IMR-90 (cell line): Measurements from ENCODE around the gene DNMT3A. TPM values are rescaled to one million over a fixed set of nuclear protein-coding genes. Genes with fewer than 3 reads are reported as not detected.

Experiments
- ATAC-seq: fragments of 200-7000 bp; cut with Tn5 transposase; 2 replicates; pipeline ENCODE4 v1.9.1; 2020; ENCODE audit warnings: low read depth, mild to moderate bottlenecking, moderate library complexity
- BruUV-seq: library from RNA; stranded (reverse); fragments of 400-500 nt; replicated peaks from 2 replicates; lab custom pipeline; 2021; lab: Mats Ljungman, UMichigan
- CTCF ChIA-PET: fragments of 300-600 bp; formaldehyde crosslinking; extraction: SDS; loops from one replicate; lab custom pipeline; 2021; ENCODE audit warnings: antibody characterized with exemption; lab: Yijun Ruan, JAX
- POLR2A ChIA-PET: fragments of 300-600 bp; sonication (Branson Sonifier 250); formaldehyde crosslinking; loops from one replicate; lab custom pipeline; 2022; ENCODE audit warnings: antibody characterized with exemption; ENCODE audit not compliant: unreplicated experiment; lab: Charles Lee
- DNase-seq: peaks from one replicate; pipeline ENCODE4 v3.0.0; 2013
- H2AFZ ChIP-seq: replicated peaks from 2 replicates; pipeline ENCODE3; 2013; ENCODE audit warnings: low read length, mild to moderate bottlenecking; ENCODE audit not compliant: poor library complexity
- H2AK5ac ChIP-seq: 2 replicates; pipeline ENCODE4 v1.6.1; 2013; ENCODE audit warnings: low read depth, low read length, inconsistent platforms
- H2AK9ac ChIP-seq: replicated peaks from 2 replicates; pipeline ENCODE3; 2013; ENCODE audit warnings: mild to moderate bottlenecking, low read depth, low read length, moderate library complexity; ENCODE audit not compliant: poor library complexity
- H2BK120ac ChIP-seq: 2 replicates; pipeline ENCODE4 v1.6.1; 2013; ENCODE audit warnings: low read depth, low read length, inconsistent platforms
- H2BK15ac ChIP-seq: 3 replicates; pipeline ENCODE4 v1.6.1; 2013; ENCODE audit warnings: low read depth, low read length, inconsistent platforms
- H2BK20ac ChIP-seq: 2 replicates; pipeline ENCODE4 v1.6.1; 2013; ENCODE audit warnings: low read depth, mild to moderate bottlenecking, inconsistent platforms, low read length, moderate library complexity
- H2BK5ac ChIP-seq: 2 replicates; pipeline ENCODE4 v1.6.1; 2013; ENCODE audit warnings: mild to moderate bottlenecking, low read depth, low read length, inconsistent platforms; ENCODE audit not compliant: poor library complexity, severe bottlenecking
- H3K14ac ChIP-seq: replicated peaks from 2 replicates; pipeline ENCODE4 v1.6.1; 2013; ENCODE audit warnings: low read depth, low read length, inconsistent platforms
- H3K18ac ChIP-seq: 2 replicates; pipeline ENCODE4 v1.6.1; 2013; ENCODE audit warnings: low read depth, low read length, control low read depth
- H3K23ac ChIP-seq: 2 replicates; pipeline ENCODE4 v1.6.1; 2013; ENCODE audit warnings: low read depth, low read length, inconsistent platforms
- H3K27ac ChIP-seq: 2 replicates; pipeline ENCODE4 v1.5.1; 2013; ENCODE audit warnings: mild to moderate bottlenecking, control low read depth, low read length; ENCODE audit not compliant: insufficient read depth
- H3K27me3 ChIP-seq: 2 replicates; pipeline ENCODE4 v1.6.1; 2013; ENCODE audit warnings: low read length; ENCODE audit not compliant: control insufficient read depth, insufficient read depth
- H3K36me3 ChIP-seq: 2 replicates; pipeline ENCODE4 v1.6.1; 2013; ENCODE audit warnings: low read length, mixed read lengths; ENCODE audit not compliant: control insufficient read depth, insufficient read depth
- H3K4ac ChIP-seq: 2 replicates; pipeline ENCODE4 v1.6.1; 2013; ENCODE audit warnings: low read depth, low read length, inconsistent platforms
- H3K4me1 ChIP-seq: 2 replicates; pipeline ENCODE4 v1.6.1; 2013; ENCODE audit warnings: low read length, mixed read lengths; ENCODE audit not compliant: control insufficient read depth, insufficient read depth
- H3K4me2 ChIP-seq: 2 replicates; pipeline ENCODE4 v1.6.1; 2013; ENCODE audit warnings: low read depth, mild to moderate bottlenecking, control low read depth, low read length, moderate library complexity
- H3K4me3 ChIP-seq: 2 replicates; pipeline ENCODE4 v1.5.1; 2013; ENCODE audit warnings: low read depth, mild to moderate bottlenecking, control low read depth, low read length, moderate library complexity; ENCODE audit not compliant: insufficient read depth
- H3K56ac ChIP-seq: 2 replicates; pipeline ENCODE4 v1.6.1; 2013; ENCODE audit warnings: low read length, inconsistent platforms; ENCODE audit not compliant: insufficient read depth; ENCODE audit errors: extremely low read depth
- H3K79me1 ChIP-seq, 2 experiments: 2 replicates each; pipeline ENCODE4 v1.6.1; 2013; ENCODE audit warnings: low read length in 2 of 2, inconsistent platforms in 1 of 2, low read depth in 1 of 2
- H3K9ac ChIP-seq: 2 replicates; pipeline ENCODE4 v1.6.1; 2013; ENCODE audit warnings: low read depth, low read length, control low read depth
- H3K9me1 ChIP-seq: 2 replicates; pipeline ENCODE4 v1.6.1; 2013; ENCODE audit warnings: low read length, inconsistent platforms; ENCODE audit not compliant: insufficient read depth
- H3K9me3 ChIP-seq: 2 replicates; pipeline ENCODE4 v1.6.1; 2013; ENCODE audit warnings: low read length; ENCODE audit not compliant: control insufficient read depth, insufficient read depth
- H4K20me1 ChIP-seq: 2 replicates; pipeline ENCODE4 v1.6.1; 2013; ENCODE audit warnings: low read length, inconsistent platforms; ENCODE audit not compliant: insufficient read depth
- H4K5ac ChIP-seq: 2 replicates; pipeline ENCODE4 v1.6.1; 2013; ENCODE audit warnings: mild to moderate bottlenecking, low read depth, low read length, control low read depth
- H4K8ac ChIP-seq, 2 experiments: 2 replicates each; pipeline ENCODE4 v1.6.1; 2013; ENCODE audit warnings: low read depth in 2 of 2, low read length in 2 of 2, control low read depth in 1 of 2, inconsistent platforms in 1 of 2
- H4K91ac ChIP-seq: 2 replicates; pipeline ENCODE4 v1.6.1; 2013; ENCODE audit warnings: low read depth, low read length, inconsistent platforms; ENCODE audit not compliant: insufficient read depth
- BHLHE40 ChIP-seq: fragments of 150-350 bp; IDR thresholded peaks from 2 replicates; pipeline ENCODE4 v1.6.1; 2016; ENCODE audit warnings: mild to moderate bottlenecking, low read depth, low read length
- CEBPB ChIP-seq: IDR thresholded peaks from 2 replicates; pipeline ENCODE4 v1.6.1; 2012; ENCODE audit warnings: low read depth, low read length, improper control_type of control experiment
- CHD1 ChIP-seq: IDR thresholded peaks from 2 replicates; pipeline ENCODE4 v1.6.1; 2012; ENCODE audit warnings: low read depth, low read length, improper control_type of control experiment
- CTCF ChIP-seq: conservative IDR thresholded peaks from 2 replicates; pipeline ENCODE4 v1.5.1; 2012; ENCODE audit warnings: mild to moderate bottlenecking, low read depth, low read length, improper control_type of control experiment
- ELK1 ChIP-seq: fragments of 150-350 bp; IDR thresholded peaks from 2 replicates; pipeline ENCODE4 v1.6.1; 2016; ENCODE audit warnings: low read depth, mild to moderate bottlenecking, low read length, moderate library complexity, borderline replicate concordance
- FOS ChIP-seq: fragments of 150-350 bp; IDR thresholded peaks from 2 replicates; pipeline ENCODE4 v1.6.1; 2016; ENCODE audit warnings: low read depth, low read length
- MAFK ChIP-seq: IDR thresholded peaks from 2 replicates; pipeline ENCODE4 v1.6.1; 2012; ENCODE audit warnings: low read depth, low read length, improper control_type of control experiment
- MAZ ChIP-seq: IDR thresholded peaks from 2 replicates; pipeline ENCODE4 v1.6.1; 2012; ENCODE audit warnings: low read depth, mild to moderate bottlenecking, low read length, improper control_type of control experiment, moderate library complexity, borderline replicate concordance
- MXI1 ChIP-seq: IDR thresholded peaks from 2 replicates; pipeline ENCODE4 v1.6.1; 2012; ENCODE audit warnings: low read depth, mild to moderate bottlenecking, low read length, moderate library complexity, borderline replicate concordance
- NFE2L2 ChIP-seq: fragments of 150-350 bp; IDR thresholded peaks from 2 replicates; pipeline ENCODE4 v1.6.1; 2016; ENCODE audit warnings: low read depth, mild to moderate bottlenecking, low read length
- POLR2A ChIP-seq: IDR thresholded peaks from 2 replicates; pipeline ENCODE4 v1.6.1; 2012; ENCODE audit warnings: mild to moderate bottlenecking, low read depth, low read length
- RAD21 ChIP-seq: IDR thresholded peaks from 2 replicates; pipeline ENCODE4 v1.6.1; 2012; ENCODE audit warnings: low read length, improper control_type of control experiment
- RCOR1 ChIP-seq: IDR thresholded peaks from 2 replicates; pipeline ENCODE4 v1.6.1; 2012; ENCODE audit warnings: mild to moderate bottlenecking, low read length, improper control_type of control experiment; ENCODE audit not compliant: insufficient replicate concordance
- SMC3 ChIP-seq: fragments of 150-350 bp; IDR thresholded peaks from 2 replicates; pipeline ENCODE4 v1.6.1; 2016; ENCODE audit warnings: low read depth, mild to moderate bottlenecking, antibody characterized with exemption, low read length, moderate library complexity
- USF2 ChIP-seq: fragments of 150-350 bp; IDR thresholded peaks from 2 replicates; pipeline ENCODE4 v1.6.1; 2017; ENCODE audit warnings: mild to moderate bottlenecking, antibody characterized with exemption, low read length, low read depth
- WGBS, 2 experiments: methylation state at CpG; one replicate each; pipeline versions ENCODE4 v1.1.5 to v1.1.7; 2013; ENCODE audit warnings: missing lambda C conversion rate in 2 of 2; ENCODE audit not compliant: insufficient read length in 1 of 2; ENCODE audit errors: extremely low coverage in 2 of 2; 5-methylcytosine and 5-hydroxymethylcytosine counted together
- dilution Hi-C: fragments of 300-500 bp; cut with HindIII; formaldehyde crosslinking; loops from one replicate; pipeline ENCODE4 v1.14.3; 2018; ENCODE audit warnings: low sequenced_read_pairs; ENCODE audit not compliant: unreplicated experiment
- in situ Hi-C: fragments of 300-500 bp; cut with MboI; formaldehyde crosslinking; loops from 3 replicates; pipeline ENCODE4 v1.14.3; 2019; ENCODE audit warnings: low sequenced_read_pairs, inconsistent platforms, mixed read lengths
- intact Hi-C: fragments of 100-400 bp; cut with micrococcal nuclease; formaldehyde crosslinking; loops from 2 replicates; pipeline ENCODE4 v1.10.0; 2022
- polyA plus RNA-seq, 3 experiments: library from polyadenylated mRNA; depleted of rRNA; stranded (reverse); fragments of >200 nt; gene quantifications; 2 replicates each; pipeline ENCODE4 v1.2.3, GENCODE V29; 2012; ENCODE audit warnings: low replicate concordance in 1 of 3
- total RNA-seq: library from RNA; depleted of rRNA; stranded (reverse); fragments of >200 nt; gene quantifications from 2 replicates; pipeline ENCODE4 v1.2.3, GENCODE V29; 2012

Gene DNMT3A
- total and polyA plus RNA-seq, 2 of the 4 experiments (the other 2 are of a cell fraction), result 4.4 to 9.7 TPM

- H2BK15ac ChIP-seq, result no peak overlapping the region
- no peaks in the 10 kb centered on the region; the same call in 1 of the 2 replicates for H4K20me1 ChIP-seq
- no peak overlapping the region for H2BK120ac ChIP-seq
- no peak overlapping the region for H3K4ac ChIP-seq
- peaks cover 2% of the 10 kb centered on the region; the same call in 1 of the 2 replicates for H3K27me3 ChIP-seq
- H3K36me3 ChIP-seq, result no peaks in the 10 kb centered on the region
- no peak overlapping the region for H3K27ac ChIP-seq
- H3K79me1 ChIP-seq, result no peaks in the 10 kb centered on the region
- H4K8ac ChIP-seq, result no peak overlapping the region
- peak overlapping the region; percentile 29 for H2AFZ ChIP-seq
- H2AK9ac ChIP-seq, result no peak overlapping the region
- H3K18ac ChIP-seq, result no peak overlapping the region
- ChIA-PET CTCF (interaction anchor here (0.6 kb wide), 1 partner anchor 112 kb away, joined by 4 read pairs; no protein-coding TSS in a partner anchor), POLR2A (no interaction called here)
- H3K9me3 ChIP-seq, result no peaks in the 10 kb centered on the region
- intact Hi-C loops, result no loop called here
- H4K91ac ChIP-seq, result no peak overlapping the region
- no peak overlapping the region for H3K56ac ChIP-seq
- no peak for DNase-seq
- H4K5ac ChIP-seq, result no peak overlapping the region
- H3K4me2 ChIP-seq, result no peak overlapping the region
- no peak overlapping the region for H2AK5ac ChIP-seq
- H3K9ac ChIP-seq, result no peak overlapping the region
- in situ Hi-C loops, result no loop called here
- no peak overlapping the region for H2BK5ac ChIP-seq
- dilution Hi-C loops, result no loop called here
- no peak overlapping the region for H3K14ac ChIP-seq
- TF ChIP-seq RCOR1 (no peak), CHD1 (no peak), RAD21 (no peak), ELK1 (no peak), NFE2L2 (no peak), MAZ (no peak), CEBPB (no peak), SMC3 (no peak), USF2 (no peak), FOS (no peak), MXI1 (no peak), POLR2A (no peak), BHLHE40 (no peak), CTCF (no peak), MAFK (no peak)
- no peaks in the 10 kb centered on the region for H3K4me1 ChIP-seq
- no peak for ATAC-seq
- H3K23ac ChIP-seq, result no peak overlapping the region
- no CpG with 5 or more reads among the region's 3 CpGs for WGBS, 2 experiments
- no peak overlapping the region for H2BK20ac ChIP-seq
- no TSS peak for BruUV-seq
- no peak overlapping the region for H3K4me3 ChIP-seq
- no peaks in the 10 kb centered on the region for H3K9me1 ChIP-seq
Observed at GRCh38 chr2:25219621-25220020, 122.1 kb downstream of the DNMT3A start.
